Lung (tissue), 16 donors: ENCODE results near the gene PRR7. TPM values are rescaled to one million over a fixed set of nuclear protein-coding genes. Genes with fewer than 3 reads are reported as not detected.

Source experiments
- ATAC-seq: fragments of 200-7000 bp; cut with Tn5 transposase; one replicate; pipeline ENCODE4 v1.9.1; 2020; ENCODE audit warnings: moderate number of reproducible peaks; ENCODE audit not compliant: insufficient read depth, low FRiP score
- DNase-seq, 3 donors: peaks; one replicate each; pipeline ENCODE4 v3.0.0-alpha.2; 2013 to 2017
- H3K27ac ChIP-seq, 2 donors: one replicate each; pipeline ENCODE4 v1.5.1; 2013; ENCODE audit warnings: mild to moderate bottlenecking in 2 of 2, moderate library complexity in 2 of 2, control low read depth in 1 of 2, inconsistent platforms in 1 of 2, low read depth in 1 of 2, low read length in 1 of 2
- H3K27me3 ChIP-seq, 3 donors: one replicate each; pipeline ENCODE4 v1.5.1; 2013; ENCODE audit warnings: low read length in 2 of 3; ENCODE audit not compliant: control insufficient read depth in 3 of 3, insufficient read depth in 3 of 3
- H3K36me3 ChIP-seq, 4 donors: one replicate each; pipeline ENCODE4 v1.5.1; 2013; ENCODE audit warnings: low read length in 4 of 4, mild to moderate bottlenecking in 1 of 4, moderate library complexity in 1 of 4; ENCODE audit not compliant: control insufficient read depth in 4 of 4, insufficient read depth in 4 of 4
- H3K4me1 ChIP-seq, 5 donors: one replicate each; pipeline ENCODE4 v1.5.1; 2013; ENCODE audit warnings: low read length in 5 of 5, mild to moderate bottlenecking in 2 of 5, moderate library complexity in 1 of 5; ENCODE audit not compliant: control insufficient read depth in 5 of 5, insufficient read depth in 5 of 5
- H3K4me3 ChIP-seq: one replicate; pipeline ENCODE4 v1.5.1; 2013; ENCODE audit warnings: mild to moderate bottlenecking, control low read depth, moderate library complexity
- H3K9ac ChIP-seq, 2 donors: one replicate each; pipeline ENCODE4 v1.5.1; 2013; ENCODE audit warnings: low read length in 2 of 2, control low read depth in 1 of 2; ENCODE audit not compliant: insufficient read depth in 1 of 2
- H3K9me3 ChIP-seq, 4 donors: one replicate each; pipeline ENCODE4 v1.5.1; 2013; ENCODE audit warnings: low read length in 3 of 4, mild to moderate bottlenecking in 1 of 4, moderate library complexity in 1 of 4; ENCODE audit not compliant: control insufficient read depth in 4 of 4, insufficient read depth in 3 of 4
- CTCF ChIP-seq: IDR thresholded peaks from 2 replicates; pipeline ENCODE4 v1.5.1; 2012; ENCODE audit warnings: mild to moderate bottlenecking; ENCODE audit errors: control extremely low read depth, extremely low read depth
- WGBS, 2 donors: extraction: QIAGEN DNeasy Blood & Tissue Kit; methylation state at CpG; one replicate each; pipeline ENCODE4 v1.1.7; 2013; 5-methylcytosine and 5-hydroxymethylcytosine counted together
- long read RNA-seq, 5 donors: transcript quantifications; one replicate each; lab custom pipeline, GENCODE V29; 2026
- polyA plus RNA-seq, 2 donors: library from polyadenylated mRNA; stranded (reverse); fragments of 200-250 nt; gene quantifications; one replicate each; pipeline ENCODE4 v1.2.1, GENCODE V29; 2013
- total RNA-seq, 2 donors: library from RNA; depleted of rRNA in 1 of 2; stranded (reverse); fragments of >200 nt in 1 of 2; gene quantifications; one replicate each; pipeline ENCODE4 v1.2.1, GENCODE V29; 2014 to 2021
- donor health status: control.
- donor health status: control.
- donor health status: Bipolar disorder and iron deficiency.
- donor health status: healthy.
- donor health status: DM: yes; HTN: yes; CAD: no.

Gene PRR7
- total RNA-seq = 1 to 10 TPM; 2.9 to 7.2 TPM
- 1 to 10 TPM; 1.9 to 5.0 TPM for polyA plus RNA-seq
- long read RNA-seq, donor 1 = 0 reads
- long read RNA-seq, donor 2 = 0 reads
- long read RNA-seq, donor 3 = 0 reads
- long read RNA-seq, donor 4 = 0 reads
- long read RNA-seq, donor 5, partial matches to known transcripts = 0 of 3 reads
- long read RNA-seq, donor 5, other reads (novel, unspliced or antisense) = 0 of 3 reads

- ATAC-seq (peak; percentile 55), DNase-seq (peak; percentile 70 to 86 (median 71))
- H3K4me1 ChIP-seq = peaks cover 0 to 16% (median 11%) of the 10 kb centered on the region in 5 donors
- H3K36me3 ChIP-seq = peaks cover 0 to 13% (median 0%) of the 10 kb centered on the region in 4 donors
- TF ChIP-seq CTCF = no peak
- no peak within 1 kb of the TSS for H3K9ac ChIP-seq
- H3K27ac ChIP-seq = peak within 1 kb of the TSS in 1 of 2 donors; percentile 4
- H3K27me3 ChIP-seq = peaks cover 0 to 9% (median 8%) of the 10 kb centered on the region in 3 donors
- 1% methylated on average over 50 to 89 of the region's 89 CpGs for WGBS, 2 donors
- H3K9me3 ChIP-seq = no peaks in the 10 kb centered on the region
- H3K4me3 ChIP-seq = peak within 1 kb of the TSS; percentile 27
These were observed at the start of gene PRR7 for GRCh38 chr5:177446200-177447065. TSS of gene PRR7 (plus strand) at chr5:177446814. CDS start at chr5:177455068, 8,254 bp downstream.

- Histone ChIP-seq H3K9ac (no peak overlapping the region), H3K4me3 (no peak overlapping the region), H3K36me3 (no peaks in the 10 kb centered on the region), H3K27ac (no peak overlapping the region), H3K4me1 (peaks cover 0 to 17% (median 6%) of the 10 kb centered on the region in 5 donors), H3K27me3 (peaks cover 3 to 57% (median 44%) of the 10 kb centered on the region in 3 donors), H3K9me3 (peaks cover 0 to 2% (median 0%) of the 10 kb centered on the region in 4 donors)
- DNase-seq = no peak
- 87 to 89% methylated on average over 15 to 16 of the region's 16 CpGs for WGBS, 2 donors
- ATAC-seq = no peak
- TF ChIP-seq CTCF = no peak
These were observed 48.7 kb upstream of the PRR7 start for GRCh38 chr5:177397875-177398390.

GRCh38 chr5:177399997-177400868, 46.4 kb upstream of the PRR7 start, which contains the start of gene PFN3:
TSS of gene PFN3 (minus strand) at chr5:177400661. CDS start at chr5:177400576, 85 bp downstream.
- Histone ChIP-seq H3K9me3 (peaks cover 0 to 2% (median 0%) of the 10 kb centered on the region in 4 donors), H3K4me1 (peaks cover 0 to 36% (median 18%) of the 10 kb centered on the region in 5 donors), H3K27me3 (peaks cover 3 to 62% (median 51%) of the 10 kb centered on the region in 3 donors), H3K4me3 (no peak within 1 kb of the TSS), H3K36me3 (no peaks in the 10 kb centered on the region), H3K9ac (no peak within 1 kb of the TSS), H3K27ac (no peak within 1 kb of the TSS)
- TF ChIP-seq CTCF = no peak
- DNase-seq (peak; percentile 41 to 74 (median 57)), ATAC-seq (no peak)
- 25 to 45% methylated on average over 87 to 92 of the region's 92 CpGs for WGBS, 2 donors
